T-helper 22 cell (primary cell): ENCODE results near the gene TGM3.
"Not testable (repeated sequence)": the region's sequence is repeated elsewhere in the genome, so short reads cannot be mapped to it uniquely, and the experiment has no call there.

ENCODE experiments used
- DNase-seq: peaks from one replicate; pipeline ENCODE4 v3.0.0-alpha.2; 2020; ENCODE audit warnings: low read depth

The TGM3 gene, protein sequence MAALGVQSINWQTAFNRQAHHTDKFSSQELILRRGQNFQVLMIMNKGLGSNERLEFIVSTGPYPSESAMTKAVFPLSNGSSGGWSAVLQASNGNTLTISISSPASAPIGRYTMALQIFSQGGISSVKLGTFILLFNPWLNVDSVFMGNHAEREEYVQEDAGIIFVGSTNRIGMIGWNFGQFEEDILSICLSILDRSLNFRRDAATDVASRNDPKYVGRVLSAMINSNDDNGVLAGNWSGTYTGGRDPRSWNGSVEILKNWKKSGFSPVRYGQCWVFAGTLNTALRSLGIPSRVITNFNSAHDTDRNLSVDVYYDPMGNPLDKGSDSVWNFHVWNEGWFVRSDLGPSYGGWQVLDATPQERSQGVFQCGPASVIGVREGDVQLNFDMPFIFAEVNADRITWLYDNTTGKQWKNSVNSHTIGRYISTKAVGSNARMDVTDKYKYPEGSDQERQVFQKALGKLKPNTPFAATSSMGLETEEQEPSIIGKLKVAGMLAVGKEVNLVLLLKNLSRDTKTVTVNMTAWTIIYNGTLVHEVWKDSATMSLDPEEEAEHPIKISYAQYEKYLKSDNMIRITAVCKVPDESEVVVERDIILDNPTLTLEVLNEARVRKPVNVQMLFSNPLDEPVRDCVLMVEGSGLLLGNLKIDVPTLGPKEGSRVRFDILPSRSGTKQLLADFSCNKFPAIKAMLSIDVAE

DNA sequence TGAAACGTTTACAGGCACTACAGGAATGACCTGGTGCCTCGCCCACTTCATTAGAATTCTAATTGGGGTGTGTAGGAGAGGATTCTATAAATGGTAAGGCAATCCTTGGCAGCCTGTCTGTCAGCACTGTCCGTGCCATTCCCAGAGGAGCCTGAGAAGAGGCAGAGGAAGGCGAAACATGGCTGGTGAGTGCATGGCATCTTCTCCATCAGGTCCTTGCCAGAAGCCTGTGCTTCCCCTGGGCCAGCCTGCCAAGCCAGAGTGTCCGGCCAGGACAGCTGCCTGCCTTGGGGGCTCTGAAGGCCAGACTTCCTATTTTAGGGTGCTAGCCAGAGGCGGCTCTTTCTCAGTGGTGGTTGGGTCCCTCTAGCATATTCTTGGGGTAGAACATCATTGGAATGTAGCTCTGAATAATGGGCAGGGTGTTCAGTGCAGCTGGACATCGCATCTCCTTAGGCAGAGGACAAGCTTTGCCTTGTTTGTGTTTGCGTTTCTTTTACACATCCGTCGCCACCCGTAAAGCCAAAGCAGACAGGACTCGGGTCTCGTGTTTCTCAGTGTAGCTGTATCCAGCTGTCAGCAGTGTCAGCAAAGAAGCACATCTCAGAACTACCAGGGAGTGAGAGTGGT, at the start of gene TGM3:
Gene TGM3, plus strand, starts transcription at position 116 of the 630 bp plus-strand sequence. Its CDS starts 63 bp downstream, at position 179.
- DNase-seq: no peak

DNA sequence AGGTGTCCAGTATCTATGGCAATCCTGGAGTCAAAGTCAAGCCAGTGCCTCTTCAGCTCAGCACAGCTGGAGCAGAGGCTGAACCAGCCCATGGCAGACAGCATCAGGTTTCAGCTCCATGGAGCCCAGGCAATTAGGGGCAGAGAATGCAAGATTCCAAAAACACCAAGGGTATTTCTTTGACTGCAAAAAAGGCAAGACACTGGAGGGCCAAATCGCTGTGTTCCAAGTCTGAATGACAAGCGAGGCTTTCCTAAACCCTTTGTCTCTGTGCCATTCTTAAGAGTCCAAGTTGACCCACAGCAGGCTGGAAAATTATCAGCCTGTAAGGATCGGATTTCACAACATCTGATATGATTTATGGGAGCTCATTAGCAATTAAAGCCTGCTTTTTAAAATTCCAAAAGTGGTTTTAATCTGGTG, 49.7 kb upstream of the TGM3 start:
- no peak for DNase-seq

GRCh38 chr20:2248837-2249236, 47.0 kb upstream of the TGM3 start:
- no peak for DNase-seq

DNA sequence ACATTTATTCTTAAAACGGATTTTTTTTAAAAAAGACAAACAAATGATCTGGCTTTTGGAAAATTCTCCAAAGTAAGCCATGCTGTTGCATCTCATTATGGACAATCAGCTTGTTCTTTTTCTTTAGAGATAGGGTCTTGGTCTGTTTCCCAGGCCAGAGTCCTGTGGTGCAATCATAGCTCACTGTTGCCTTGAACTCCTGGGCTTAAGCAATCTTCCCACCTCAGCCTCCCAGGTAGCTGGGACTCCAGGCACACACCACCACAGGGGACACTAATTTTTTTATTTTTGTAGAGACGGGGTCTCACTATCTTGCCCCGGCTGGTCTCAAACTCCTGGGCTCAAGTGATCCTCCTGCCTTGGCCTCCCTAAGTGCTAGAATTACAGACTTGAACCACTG, 45.9 kb upstream of the TGM3 start:
- no peak for DNase-seq

GRCh38 chr20:2252419-2252997, 43.3 kb upstream of the TGM3 start:
- DNase-seq: no peak

DNA sequence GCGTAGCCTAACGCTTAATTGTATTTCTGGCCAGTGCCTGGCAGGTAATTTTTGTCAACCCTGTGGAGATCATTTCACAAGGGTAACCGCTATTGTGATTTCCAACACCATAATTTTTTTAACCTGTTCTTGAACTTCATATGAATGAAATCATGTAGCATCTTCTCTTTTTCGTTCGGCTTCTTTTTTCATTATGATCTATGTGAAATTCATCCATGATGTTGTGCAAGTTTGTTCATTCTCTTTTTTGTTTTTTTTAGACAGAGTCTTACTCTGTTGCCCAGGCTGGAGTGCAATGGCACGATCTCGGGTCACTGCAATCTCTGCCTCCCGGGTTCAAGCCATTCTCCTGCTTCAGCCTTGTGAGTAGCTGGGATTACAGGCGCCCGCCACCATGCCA, 42.5 kb upstream of the TGM3 start:
- no peak for DNase-seq

GRCh38 chr20:2254333-2254732, 41.5 kb upstream of the TGM3 start:
- no peak for DNase-seq

GRCh38 chr20:2255926-2256531, 39.8 kb upstream of the TGM3 start:
- no peak for DNase-seq

- DNase-seq: no peak
Measured at GRCh38 chr20:2259731-2260130, 36.1 kb upstream of the TGM3 start.

DNA sequence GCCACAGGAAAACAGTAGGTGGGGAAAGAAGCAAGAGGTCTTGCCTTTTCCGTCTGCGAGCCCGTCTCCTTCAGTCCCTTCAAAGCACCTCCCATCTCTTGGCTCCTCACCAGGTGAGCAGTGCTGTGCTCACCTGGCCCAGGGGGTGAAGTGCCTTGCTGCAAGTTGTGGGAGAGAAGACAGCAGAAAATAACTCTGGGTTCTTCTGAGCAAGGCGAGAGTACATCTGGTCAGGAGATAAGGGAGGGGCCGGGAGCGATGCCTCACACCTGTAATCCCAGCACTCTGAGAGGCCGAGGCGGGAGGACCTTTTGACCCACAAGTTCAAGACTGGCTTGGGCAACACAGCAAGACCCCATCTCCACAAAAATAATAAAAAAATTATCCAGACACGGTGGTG, 35.6 kb upstream of the TGM3 start:
- no peak for DNase-seq

DNA sequence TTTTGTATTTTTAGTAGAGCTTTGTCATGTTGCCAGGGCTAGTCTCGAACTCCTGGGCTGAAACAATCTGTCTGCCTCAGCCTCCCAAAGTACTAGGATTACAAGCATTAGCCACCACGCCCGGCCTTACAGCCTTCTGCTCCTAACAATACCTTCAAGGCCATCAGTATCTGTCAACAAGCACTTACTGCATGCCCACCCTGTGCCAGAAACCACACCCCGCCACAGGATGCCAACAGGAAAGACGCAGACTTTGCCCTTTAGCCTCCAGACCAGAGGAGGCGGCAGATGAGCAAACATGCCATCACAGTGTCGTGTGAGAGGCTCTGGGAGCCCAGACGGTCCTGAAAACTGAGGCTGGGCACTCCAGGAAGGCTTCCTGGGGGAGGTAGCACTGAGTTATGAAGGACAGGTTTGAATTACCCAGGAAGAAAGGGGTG, 34.7 kb upstream of the TGM3 start:
- no peak for DNase-seq

DNA sequence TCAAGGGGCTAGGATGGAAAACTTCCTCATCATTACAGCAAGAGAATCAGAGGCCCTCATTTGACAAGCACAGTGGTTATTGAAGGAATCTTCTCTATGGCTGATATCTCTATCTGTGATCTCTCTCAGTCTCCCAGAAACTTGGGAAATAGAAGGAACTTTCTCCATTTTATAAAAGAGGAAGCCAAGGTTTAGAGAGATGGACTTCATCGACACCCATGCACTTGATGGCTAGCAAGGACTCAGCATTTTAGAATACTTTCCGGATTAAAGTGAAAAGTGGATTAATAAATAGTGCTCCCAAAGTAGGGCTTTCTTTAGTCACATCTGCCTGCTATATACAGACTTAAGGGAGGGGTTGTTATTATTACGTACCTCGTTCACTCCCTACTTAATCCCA, 34.2 kb upstream of the TGM3 start:
- no peak for DNase-seq

DNA sequence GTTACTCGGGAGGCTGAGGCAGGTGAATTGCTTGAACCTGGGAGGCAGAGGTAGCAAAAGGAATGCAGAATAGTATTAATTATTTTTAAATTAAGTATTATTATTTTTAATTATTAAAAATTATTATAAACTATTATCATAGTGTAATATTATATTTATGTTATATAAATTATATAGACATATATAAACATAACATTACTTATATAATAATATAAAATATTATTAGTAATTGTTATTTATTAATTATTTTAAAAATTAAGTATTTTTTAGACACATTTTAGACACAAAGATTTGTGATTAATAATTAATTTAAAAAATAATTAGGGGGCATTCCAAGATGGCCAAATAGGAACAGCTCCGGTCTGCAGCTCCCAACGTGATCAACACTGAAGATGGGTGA, 31.7 kb upstream of the TGM3 start:
- DNase-seq: no peak

GRCh38 chr20:2264621-2265374, 31.0 kb upstream of the TGM3 start:
- not testable (repeated sequence) for DNase-seq

GRCh38 chr20:2273634-2274302, 22.0 kb upstream of the TGM3 start:
- DNase-seq: no peak

GRCh38 chr20:2276015-2276414, 19.8 kb upstream of the TGM3 start:
- no peak for DNase-seq

DNA sequence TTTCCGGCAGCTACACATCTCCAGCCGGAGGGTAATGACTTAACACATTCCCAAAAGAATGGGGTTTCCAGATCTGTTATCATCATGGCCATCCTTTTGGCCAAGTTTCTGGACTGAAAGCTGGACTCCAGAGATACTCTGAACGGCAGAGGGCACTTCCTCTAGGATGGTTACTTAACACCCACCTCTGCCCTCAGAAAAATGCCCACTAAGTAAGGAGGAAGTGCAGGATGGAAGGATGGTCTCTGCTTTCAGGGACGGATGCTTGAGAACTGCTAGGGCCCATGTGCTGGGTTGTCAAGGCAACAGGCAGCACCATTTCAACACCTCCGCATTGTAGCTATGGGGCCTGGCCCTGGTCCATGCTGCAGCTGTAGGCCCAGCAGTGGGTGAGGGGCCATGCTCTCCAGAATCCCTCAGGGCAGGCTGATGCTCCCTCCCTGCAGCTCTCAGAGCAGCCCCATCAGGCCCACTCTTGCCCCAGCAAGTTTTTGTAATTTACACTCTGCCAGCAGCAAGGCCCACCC, 16.5 kb upstream of the TGM3 start:
- DNase-seq: no peak

- DNase-seq: no peak
Measured at GRCh38 chr20:2280082-2280481, 15.7 kb upstream of the TGM3 start.

DNA sequence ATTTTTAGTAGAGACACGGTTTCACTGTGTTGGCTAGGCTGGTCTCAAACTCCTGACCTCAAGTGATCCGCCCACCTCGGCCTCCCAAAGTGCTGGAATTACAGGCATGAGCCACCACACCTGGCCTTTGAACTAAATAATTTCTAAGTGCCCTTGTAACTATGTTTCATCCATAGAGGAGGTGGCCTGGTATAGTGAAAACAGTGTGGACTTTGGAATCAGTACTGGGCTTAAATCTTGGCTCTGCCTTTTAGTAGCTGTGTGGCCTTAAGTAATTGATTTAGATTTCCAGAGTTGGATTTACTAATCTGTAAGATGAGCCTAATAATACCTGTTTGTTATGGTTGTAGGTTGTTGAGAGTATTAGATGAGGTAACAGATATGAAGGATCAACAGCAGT, 14.2 kb upstream of the TGM3 start:
- no peak for DNase-seq

- DNase-seq: no peak
Measured at GRCh38 chr20:2282181-2282580, 13.6 kb upstream of the TGM3 start.
